ENCODE results near the gene MARK3. TPM values are rescaled to one million over a fixed set of nuclear protein-coding genes. Genes with fewer than 3 reads are reported as not detected.

The MARK3 gene
- total and polyA plus RNA-seq, 10 of the 15 experiments (the other 5 are each of a cell fraction or from before 2014, with no cell fraction given): 10.7 to 75.1 (median 41.4) TPM

GRCh38 chr14:103528587-103529382, 143.6 kb downstream of the MARK3 start, which contains the start of gene TRMT61A (continued):
- TF ChIP-seq, protein P1, sequence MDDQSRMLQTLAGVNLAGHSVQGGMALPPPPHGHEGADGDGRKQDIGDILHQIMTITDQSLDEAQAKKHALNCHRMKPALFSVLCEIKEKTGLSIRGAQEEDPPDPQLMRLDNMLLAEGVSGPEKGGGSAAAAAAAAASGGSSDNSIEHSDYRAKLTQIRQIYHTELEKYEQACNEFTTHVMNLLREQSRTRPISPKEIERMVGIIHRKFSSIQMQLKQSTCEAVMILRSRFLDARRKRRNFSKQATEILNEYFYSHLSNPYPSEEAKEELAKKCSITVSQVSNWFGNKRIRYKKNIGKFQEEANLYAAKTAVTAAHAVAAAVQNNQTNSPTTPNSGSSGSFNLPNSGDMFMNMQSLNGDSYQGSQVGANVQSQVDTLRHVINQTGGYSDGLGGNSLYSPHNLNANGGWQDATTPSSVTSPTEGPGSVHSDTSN (IDR thresholded peaks at IDR 0.05; ENCODE audit: insufficient replicate concordance, low read depth, low read length): no peak
- peak; percentile 88 for TF ChIP-seq ELK1 (IDR thresholded peaks at IDR 0.05; ENCODE audit: low read depth, low read length)
- peak; percentile 33 for TF ChIP-seq SIX5 (IDR thresholded peaks at IDR 0.05; ENCODE audit: low read depth, low read length, severe bottlenecking)
- peak; percentile 69 for TF ChIP-seq USF1 (IDR thresholded peaks at IDR 0.05; ENCODE audit: borderline replicate concordance, extremely low read length, insufficient read depth, low read depth, low read length)
- peak; percentile 2; the same call in 1 of the 2 replicates for TF ChIP-seq TCF12 (IDR thresholded peaks at IDR 0.05; ENCODE audit: low read depth, low read length)
- TF ChIP-seq RBBP5 (conservative IDR thresholded peaks at IDR 0.05): no peak
- TF ChIP-seq IKZF2 (IDR thresholded peaks at IDR 0.05): peak in 1 of 2 experiments; percentile 33; a peak in 1 of 4 replicates
- peak; percentile 76 for TF ChIP-seq BACH1 (IDR thresholded peaks at IDR 0.05; ENCODE audit: borderline replicate concordance)
- TF ChIP-seq RFX5 (IDR thresholded peaks at IDR 0.05; ENCODE audit: low read depth, low read length): no peak
- TF ChIP-seq JUND (IDR thresholded peaks at IDR 0.05; ENCODE audit: low read depth, low read length): no peak
- TF ChIP-seq SP1 (IDR thresholded peaks at IDR 0.05; ENCODE audit: low read depth, low read length): no peak
- no peak for TF ChIP-seq KLF5 (IDR thresholded peaks at IDR 0.05; ENCODE audit: partially characterized antibody)
- peak; percentile 17; the same call in 1 of the 2 replicates for TF ChIP-seq YY1 (IDR thresholded peaks at IDR 0.05; ENCODE audit: low read depth, low read length)
- peak; percentile 95 to 99 for TF ChIP-seq BHLHE40 (IDR thresholded peaks at IDR 0.05; ENCODE audit: borderline replicate concordance in 1 of 2, low read depth in 2 of 2, low read length in 1 of 2)
- TF ChIP-seq LARP7 (IDR thresholded peaks at IDR 0.05): peak; percentile 91
- TF ChIP-seq, protein P2, sequence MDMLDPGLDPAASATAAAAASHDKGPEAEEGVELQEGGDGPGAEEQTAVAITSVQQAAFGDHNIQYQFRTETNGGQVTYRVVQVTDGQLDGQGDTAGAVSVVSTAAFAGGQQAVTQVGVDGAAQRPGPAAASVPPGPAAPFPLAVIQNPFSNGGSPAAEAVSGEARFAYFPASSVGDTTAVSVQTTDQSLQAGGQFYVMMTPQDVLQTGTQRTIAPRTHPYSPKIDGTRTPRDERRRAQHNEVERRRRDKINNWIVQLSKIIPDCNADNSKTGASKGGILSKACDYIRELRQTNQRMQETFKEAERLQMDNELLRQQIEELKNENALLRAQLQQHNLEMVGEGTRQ (IDR thresholded peaks at IDR 0.05; ENCODE audit: borderline replicate concordance, low read depth, low read length): peak; percentile 22; the same call in 1 of the 2 replicates
- TF ChIP-seq, protein P3, sequence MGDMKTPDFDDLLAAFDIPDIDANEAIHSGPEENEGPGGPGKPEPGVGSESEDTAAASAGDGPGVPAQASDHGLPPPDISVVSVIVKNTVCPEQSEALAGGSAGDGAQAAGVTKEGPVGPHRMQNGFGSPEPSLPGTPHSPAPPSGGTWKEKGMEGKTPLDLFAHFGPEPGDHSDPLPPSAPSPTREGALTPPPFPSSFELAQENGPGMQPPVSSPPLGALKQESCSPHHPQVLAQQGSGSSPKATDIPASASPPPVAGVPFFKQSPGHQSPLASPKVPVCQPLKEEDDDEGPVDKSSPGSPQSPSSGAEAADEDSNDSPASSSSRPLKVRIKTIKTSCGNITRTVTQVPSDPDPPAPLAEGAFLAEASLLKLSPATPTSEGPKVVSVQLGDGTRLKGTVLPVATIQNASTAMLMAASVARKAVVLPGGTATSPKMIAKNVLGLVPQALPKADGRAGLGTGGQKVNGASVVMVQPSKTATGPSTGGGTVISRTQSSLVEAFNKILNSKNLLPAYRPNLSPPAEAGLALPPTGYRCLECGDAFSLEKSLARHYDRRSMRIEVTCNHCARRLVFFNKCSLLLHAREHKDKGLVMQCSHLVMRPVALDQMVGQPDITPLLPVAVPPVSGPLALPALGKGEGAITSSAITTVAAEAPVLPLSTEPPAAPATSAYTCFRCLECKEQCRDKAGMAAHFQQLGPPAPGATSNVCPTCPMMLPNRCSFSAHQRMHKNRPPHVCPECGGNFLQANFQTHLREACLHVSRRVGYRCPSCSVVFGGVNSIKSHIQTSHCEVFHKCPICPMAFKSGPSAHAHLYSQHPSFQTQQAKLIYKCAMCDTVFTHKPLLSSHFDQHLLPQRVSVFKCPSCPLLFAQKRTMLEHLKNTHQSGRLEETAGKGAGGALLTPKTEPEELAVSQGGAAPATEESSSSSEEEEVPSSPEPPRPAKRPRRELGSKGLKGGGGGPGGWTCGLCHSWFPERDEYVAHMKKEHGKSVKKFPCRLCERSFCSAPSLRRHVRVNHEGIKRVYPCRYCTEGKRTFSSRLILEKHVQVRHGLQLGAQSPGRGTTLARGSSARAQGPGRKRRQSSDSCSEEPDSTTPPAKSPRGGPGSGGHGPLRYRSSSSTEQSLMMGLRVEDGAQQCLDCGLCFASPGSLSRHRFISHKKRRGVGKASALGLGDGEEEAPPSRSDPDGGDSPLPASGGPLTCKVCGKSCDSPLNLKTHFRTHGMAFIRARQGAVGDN (IDR thresholded peaks at IDR 0.05): peak; percentile 69; the same call in 1 of the 2 replicates
- TF ChIP-seq SRF (IDR thresholded peaks at IDR 0.05; ENCODE audit: low read depth in 2 of 2, low read length in 2 of 2): peak; percentile 22 to 77; a peak in 2 of 4 replicates
- no peak for TF ChIP-seq PAX5 (IDR thresholded peaks at IDR 0.05; ENCODE audit: borderline replicate concordance, low read depth, low read length)
- peak; percentile 69; the same call in 1 of the 2 replicates for TF ChIP-seq POLR2AphosphoS2 (IDR thresholded peaks at IDR 0.05; ENCODE audit: low read depth, low read length)
- TF ChIP-seq, protein P4, sequence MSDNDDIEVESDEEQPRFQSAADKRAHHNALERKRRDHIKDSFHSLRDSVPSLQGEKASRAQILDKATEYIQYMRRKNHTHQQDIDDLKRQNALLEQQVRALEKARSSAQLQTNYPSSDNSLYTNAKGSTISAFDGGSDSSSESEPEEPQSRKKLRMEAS (IDR thresholded peaks at IDR 0.05; ENCODE audit: low read depth, low read length): peak; percentile 96

All from GM12878 (cell line).